ENCODE results near the gene TEX44. TPM values are rescaled to one million over a fixed set of nuclear protein-coding genes. Genes with fewer than 3 reads are reported as not detected.

Gene TEX44
- total and polyA plus RNA-seq, 9 of the 15 experiments (the other 6 are each of a cell fraction or from before 2014, with no cell fraction given), result not detected

- TF ChIP-seq ZBTB33 (CRISPR knock-in tag; IDR thresholded peaks at IDR 0.05) (peak; percentile 81), ARID3A (IDR thresholded peaks at IDR 0.05; ENCODE audit: borderline replicate concordance, low read depth, low read length) (no peak), ZBTB43 (CRISPR knock-in tag; IDR thresholded peaks at IDR 0.05) (0 out of 2 replicates have a peak, but pooled peaks have one; percentile 59), E2F3 (CRISPR knock-in tag; IDR thresholded peaks at IDR 0.05) (no peak), TAF9B (IDR thresholded peaks at IDR 0.05; ENCODE audit: partially characterized antibody) (no peak), RFX1 (IDR thresholded peaks at IDR 0.05) (peak; percentile 54), ZNF212 (CRISPR knock-in tag; IDR thresholded peaks at IDR 0.05) (no peak)
- TF ChIP-seq, protein P1, sequence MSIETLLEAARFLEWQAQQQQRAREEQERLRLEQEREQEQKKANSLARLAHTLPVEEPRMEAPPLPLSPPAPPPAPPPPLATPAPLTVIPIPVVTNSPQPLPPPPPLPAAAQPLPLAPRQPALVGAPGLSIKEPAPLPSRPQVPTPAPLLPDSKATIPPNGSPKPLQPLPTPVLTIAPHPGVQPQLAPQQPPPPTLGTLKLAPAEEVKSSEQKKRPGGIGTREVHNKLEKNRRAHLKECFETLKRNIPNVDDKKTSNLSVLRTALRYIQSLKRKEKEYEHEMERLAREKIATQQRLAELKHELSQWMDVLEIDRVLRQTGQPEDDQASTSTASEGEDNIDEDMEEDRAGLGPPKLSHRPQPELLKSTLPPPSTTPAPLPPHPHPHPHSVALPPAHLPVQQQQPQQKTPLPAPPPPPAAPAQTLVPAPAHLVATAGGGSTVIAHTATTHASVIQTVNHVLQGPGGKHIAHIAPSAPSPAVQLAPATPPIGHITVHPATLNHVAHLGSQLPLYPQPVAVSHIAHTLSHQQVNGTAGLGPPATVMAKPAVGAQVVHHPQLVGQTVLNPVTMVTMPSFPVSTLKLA (conservative IDR thresholded peaks at IDR 0.05), result 0 out of 4 replicates have a peak, but pooled peaks of 1 of the 2 experiments have one; percentile 22
Measured at GRCh38 chr2:231640641-231641111, 48.0 kb downstream of the TEX44 start (continued).
